ENCODE measurements around the gene EGFL8. TPM values are rescaled to one million over a fixed set of nuclear protein-coding genes. Genes with fewer than 3 reads are reported as not detected.

Gene EGFL8
- total and polyA plus RNA-seq, 9 of the 15 experiments (the other 6 are each of a cell fraction or from before 2014, with no cell fraction given): 2.2 to 47.4 (median 14.2) TPM

GRCh38 chr6:32192608-32193039 lies 28.2 kb downstream of the EGFL8 start, which contains the start of gene GPSM3 (continued):
- peak; percentile 62; the same call in 1 of the 2 replicates for TF ChIP-seq MYNN (IDR thresholded peaks at IDR 0.05)
- no peak for TF ChIP-seq MYNN (CRISPR knock-in tag; IDR thresholded peaks at IDR 0.05)
- TF ChIP-seq POLR2A (conservative IDR thresholded peaks at IDR 0.05): peak; percentile 75
- peak; percentile 47 for TF ChIP-seq C11orf30 (IDR thresholded peaks at IDR 0.05; ENCODE audit: low read depth)
- no peak for TF ChIP-seq NR2C2 (CRISPR knock-in tag; IDR thresholded peaks at IDR 0.05)
- TF ChIP-seq NR2C2 (tag; IDR thresholded peaks at IDR 0.05): peak; percentile 87
- TF ChIP-seq LCOR (CRISPR knock-in tag; IDR thresholded peaks at IDR 0.05): peak; percentile 15; the same call in 1 of the 2 replicates
- TF ChIP-seq BMI1 (IDR thresholded peaks at IDR 0.05; ENCODE audit: low read length): no peak
- peak; percentile 23 to 57; a peak in 2 of 4 replicates for TF ChIP-seq MNT (conservative IDR thresholded peaks at IDR 0.05)
- TF ChIP-seq FOXP1 (CRISPR knock-in tag; IDR thresholded peaks at IDR 0.05): no peak
- peak; percentile 78 for TF ChIP-seq SPI1 (IDR thresholded peaks at IDR 0.05; ENCODE audit: borderline replicate concordance, low read depth, low read length)
- TF ChIP-seq NFRKB (IDR thresholded peaks at IDR 0.05; ENCODE audit: low read depth): 0 out of 2 replicates have a peak, but pooled peaks have one; percentile 51
- peak; percentile 64; the same call in 1 of the 2 replicates for TF ChIP-seq ZBTB17 (CRISPR knock-in tag; IDR thresholded peaks at IDR 0.05)
- peak; percentile 86 for TF ChIP-seq NBN (IDR thresholded peaks at IDR 0.05; ENCODE audit: low read depth)
- peak; percentile 9 for TF ChIP-seq TBP (optimal IDR thresholded peaks at IDR 0.05; ENCODE audit: low read depth, low read length)
- peak; percentile 60 for TF ChIP-seq SMAD4 (CRISPR knock-in tag; conservative IDR thresholded peaks at IDR 0.05)
- peak; percentile 56; the same call in 1 of the 2 replicates for TF ChIP-seq HDAC2 (IDR thresholded peaks at IDR 0.05)
- TF ChIP-seq NCOA1 (IDR thresholded peaks at IDR 0.05; ENCODE audit: low read depth): peak; percentile 82
- no peak for TF ChIP-seq BCL6 (CRISPR knock-in tag; IDR thresholded peaks at IDR 0.05)
- TF ChIP-seq ZNF449 (CRISPR knock-in tag; IDR thresholded peaks at IDR 0.05): no peak
- no peak for TF ChIP-seq ZNF224 (CRISPR knock-in tag; IDR thresholded peaks at IDR 0.05)
- TF ChIP-seq HCFC1 (IDR thresholded peaks at IDR 0.05; ENCODE audit: low read depth, low read length): peak; percentile 34; the same call in 1 of the 2 replicates
- peak; percentile 82 for TF ChIP-seq ELF4 (CRISPR knock-in tag; IDR thresholded peaks at IDR 0.05)
- TF ChIP-seq ZNF165 (CRISPR knock-in tag; IDR thresholded peaks at IDR 0.05; ENCODE audit: borderline replicate concordance): peak; percentile 31; the same call in 1 of the 2 replicates
- no peak for TF ChIP-seq ZMIZ1 (IDR thresholded peaks at IDR 0.05; ENCODE audit: low read depth in 2 of 2, low read length in 2 of 2)

Data from K562 (cell line).